HEK293T (cell line): ENCODE data around the gene PPP6R2.
A peak's percentile ranks its signal among the peaks of the same experiment; 100 is the strongest.
"Not testable (repeated sequence)": the region's sequence is repeated elsewhere in the genome, so short reads cannot be mapped to it uniquely, and the experiment has no call there.

Experiments
- CTCF ChIA-PET: fragments of 350-600 bp; formaldehyde crosslinking; extraction: SDS; loops from one replicate; lab custom pipeline; 2021; ENCODE audit warnings: antibody characterized with exemption, inconsistent platforms; lab: Yijun Ruan, JAX
- POLR2A ChIA-PET: fragments of 350-600 bp; formaldehyde crosslinking; extraction: SDS; loops from one replicate; lab custom pipeline; 2020; ENCODE audit warnings: antibody characterized with exemption, inconsistent platforms; lab: Yijun Ruan, JAX
- DNase-seq: peaks from one replicate; pipeline ENCODE4 v3.0.0; 2012; ENCODE audit warnings: mixed read lengths; ENCODE audit errors: extremely low spot score
- ARNT ChIP-seq: fragments of 450-650 bp; IDR thresholded peaks from 2 replicates; pipeline ENCODE4 v1.6.1; 2017; ENCODE audit warnings: mild to moderate bottlenecking
- BHLHE40 ChIP-seq: fragments of 450-650 bp; IDR thresholded peaks from 2 replicates; pipeline ENCODE4 v1.6.1; 2016; ENCODE audit warnings: mild to moderate bottlenecking, moderate library complexity, borderline replicate concordance
- CTBP1 ChIP-seq: fragments of 450-650 bp; IDR thresholded peaks from 2 replicates; pipeline ENCODE4 v1.6.1; 2016; ENCODE audit warnings: borderline replicate concordance
- ELF4 ChIP-seq: fragments of 450-650 bp; IDR thresholded peaks from 2 replicates; pipeline ENCODE4 v1.6.1; 2017; ENCODE audit warnings: antibody characterized with exemption
- FOXA1 ChIP-seq: fragments of 450-650 bp; IDR thresholded peaks from 2 replicates; pipeline ENCODE4 v1.6.1; 2016; ENCODE audit warnings: mild to moderate bottlenecking
- FOXK2 ChIP-seq: fragments of 450-650 bp; IDR thresholded peaks from 2 replicates; pipeline ENCODE4 v1.6.1; 2016; ENCODE audit warnings: mild to moderate bottlenecking
- FOXM1 ChIP-seq: fragments of 450-650 bp; IDR thresholded peaks from 2 replicates; pipeline ENCODE4 v1.6.1; 2017; ENCODE audit warnings: mild to moderate bottlenecking, borderline replicate concordance
- HDGF ChIP-seq: fragments of 450-650 bp; IDR thresholded peaks from 2 replicates; pipeline ENCODE4 v1.6.1; 2017; ENCODE audit warnings: antibody characterized with exemption, borderline replicate concordance
- L3MBTL2 ChIP-seq: fragments of 450-650 bp; conservative IDR thresholded peaks from 2 replicates; pipeline ENCODE4 v1.6.1; 2016; ENCODE audit warnings: mild to moderate bottlenecking
- LEF1 ChIP-seq: fragments of 450-650 bp; IDR thresholded peaks from 2 replicates; pipeline ENCODE4 v1.6.1; 2017; ENCODE audit warnings: mild to moderate bottlenecking, borderline replicate concordance
- NFRKB ChIP-seq: fragments of 450-650 bp; IDR thresholded peaks from 2 replicates; pipeline ENCODE4 v1.6.1; 2016; ENCODE audit warnings: mild to moderate bottlenecking, moderate library complexity
- PKNOX1 ChIP-seq: fragments of 450-650 bp; IDR thresholded peaks from 2 replicates; pipeline ENCODE4 v1.6.1; 2016
- SP1 ChIP-seq: fragments of 450-650 bp; IDR thresholded peaks from 2 replicates; pipeline ENCODE4 v1.6.1; 2017
- SUZ12 ChIP-seq: fragments of 450-650 bp; IDR thresholded peaks from 2 replicates; pipeline ENCODE4 v1.6.1; 2016; ENCODE audit warnings: mild to moderate bottlenecking
- TARDBP ChIP-seq: fragments of 450-650 bp; IDR thresholded peaks from 2 replicates; pipeline ENCODE4 v1.6.1; 2016
- ZNF384 ChIP-seq: fragments of 450-650 bp; IDR thresholded peaks from 2 replicates; pipeline ENCODE4 v1.6.1; 2016

Gene PPP6R2

DNA sequence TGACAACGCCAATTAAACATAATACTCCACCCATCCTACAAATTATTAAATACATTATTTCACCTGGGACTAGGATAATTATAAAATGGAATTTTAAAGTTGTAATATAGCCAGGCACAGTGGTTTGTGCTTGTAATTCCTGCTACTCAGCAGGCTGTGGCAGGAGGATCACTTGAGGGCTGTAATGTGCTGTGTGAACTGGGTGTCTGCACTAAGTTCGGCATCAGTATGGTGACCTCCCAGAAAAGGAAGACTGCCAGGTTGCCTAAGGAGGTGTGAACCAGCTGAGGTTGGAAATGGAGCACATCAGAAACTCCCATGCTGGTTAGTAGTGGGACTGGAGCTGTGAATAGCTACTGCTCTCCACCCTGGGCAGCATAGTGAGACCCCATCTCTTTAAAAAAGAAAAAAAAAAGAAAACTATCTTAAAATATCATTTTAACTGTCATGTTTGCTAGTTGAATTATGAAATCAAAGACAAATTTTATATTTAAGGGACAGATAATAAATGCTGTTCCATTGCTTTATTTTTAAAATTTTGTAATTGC, 28.0 kb downstream of the PPP6R2 start:
- TF ChIP-seq HDGF (no peak), TARDBP (no peak), ARNT (no peak), LEF1 (no peak), ELF4 (no peak), BHLHE40 (no peak), FOXK2 (no peak), SUZ12 (no peak), CTBP1 (no peak), ZNF384 (no peak), FOXM1 (no peak), NFRKB (no peak), FOXA1 (no peak), L3MBTL2 (no peak), PKNOX1 (no peak), SP1 (no peak)
- POLR2A ChIA-PET = no interaction called here
- CTCF ChIA-PET = interaction anchor here (1.0 kb wide), 1 partner anchor 29 kb away, joined by 4 read pairs; no protein-coding TSS in a partner anchor
- DNase-seq = no peak

- ChIA-PET POLR2A (no interaction called here), CTCF (no interaction called here)
- no peak for DNase-seq
- no peak for TF ChIP-seq FOXA1
- no peak for TF ChIP-seq L3MBTL2
- no peak for TF ChIP-seq HDGF
- no peak for TF ChIP-seq FOXM1
- TF ChIP-seq ELF4 = no peak
- TF ChIP-seq LEF1 = no peak
- no peak for TF ChIP-seq CTBP1
- TF ChIP-seq SUZ12 = no peak
Observed at GRCh38 chr22:50376085-50376651, 33.0 kb downstream of the PPP6R2 start.

- POLR2A ChIA-PET, CTCF ChIA-PET, DNase-seq: not testable (repeated sequence)
Observed at GRCh38 chr22:50381021-50381555, 38.0 kb downstream of the PPP6R2 start.

GRCh38 chr22:50396751-50397370, 53.7 kb downstream of the PPP6R2 start:
- TF ChIP-seq FOXM1 (no peak), ELF4 (no peak), L3MBTL2 (no peak), NFRKB (no peak), TARDBP (no peak), ARNT (no peak), SP1 (no peak), FOXA1 (no peak), BHLHE40 (no peak), SUZ12 (no peak), FOXK2 (no peak)
- CTCF ChIA-PET = no interaction called here
- peak; percentile 8 for DNase-seq
- POLR2A ChIA-PET = no interaction called here

DNA sequence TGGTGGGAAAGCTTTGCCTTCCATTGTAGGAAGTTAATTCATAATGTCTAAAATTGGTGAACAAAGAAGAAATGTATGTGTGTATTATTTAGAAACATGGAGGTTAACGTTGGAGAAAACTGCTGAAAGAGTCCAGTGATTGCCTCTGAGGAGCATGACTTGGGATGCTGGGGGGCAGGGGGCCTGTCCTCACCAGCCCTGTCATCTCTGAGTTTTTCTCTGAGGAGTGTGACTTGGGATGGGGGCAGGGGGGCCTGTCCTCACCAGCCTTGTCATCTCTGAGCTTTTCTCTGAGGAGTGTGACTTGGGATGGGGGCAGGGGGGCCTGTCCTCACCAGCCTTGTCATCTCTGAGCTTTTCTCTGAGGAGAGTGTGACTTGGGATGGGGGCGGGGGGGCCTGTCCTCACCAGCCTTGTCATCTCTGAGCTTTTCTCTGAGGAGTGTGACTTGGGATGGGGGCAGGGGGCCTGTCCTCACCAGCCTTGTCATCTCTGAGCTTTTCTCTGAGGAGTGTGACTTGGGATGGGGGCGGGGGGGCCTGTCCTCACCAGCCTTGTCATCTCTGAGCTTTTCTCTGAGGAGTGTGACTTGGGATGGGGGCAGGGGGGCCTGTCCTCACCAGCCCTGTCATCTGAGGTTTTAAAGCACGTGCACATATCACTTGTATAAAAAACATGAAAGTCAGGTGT, 54.4 kb downstream of the PPP6R2 start:
- POLR2A ChIA-PET = not testable (repeated sequence)
- peak; percentile 3 for DNase-seq
- CTCF ChIA-PET = interaction anchor here (0.7 kb wide), 2 partner anchors 11 to 56 kb away, joined by 4 read pairs; no protein-coding TSS in a partner anchor

- POLR2A ChIA-PET = no interaction called here
- DNase-seq = no peak
- CTCF ChIA-PET = interaction anchor here (1.1 to 2.5 kb wide), 3 partner anchors 9 to 156 kb away, joined by 4 to 11 read pairs (median 4); no protein-coding TSS in a partner anchor
- no peak for TF ChIP-seq SP1
- no peak for TF ChIP-seq BHLHE40
- no peak for TF ChIP-seq CTBP1
- no peak for TF ChIP-seq ELF4
- no peak for TF ChIP-seq NFRKB
- TF ChIP-seq ARNT = no peak
- no peak for TF ChIP-seq TARDBP
- TF ChIP-seq PKNOX1 = no peak
- no peak for TF ChIP-seq FOXA1
- TF ChIP-seq LEF1 = no peak
- no peak for TF ChIP-seq L3MBTL2
- TF ChIP-seq SUZ12 = no peak
- no peak for TF ChIP-seq FOXM1
- no peak for TF ChIP-seq HDGF
Observed at GRCh38 chr22:50398831-50399648, 55.9 kb downstream of the PPP6R2 start.
